HL-60 (cell line): ENCODE measurements around the gene SCN5A.

Experiments
- DNase-seq, 2 experiments: peaks; one replicate each; pipeline ENCODE4 v3.0.0-alpha.2; 2010 to 2020; ENCODE audit warnings: low read depth in 1 of 2, low spot score in 1 of 2
- H3K27ac ChIP-seq: fragments of 250-450 bp; sonication (Bioruptor Pico); replicated peaks from 2 replicates; pipeline ENCODE4 v1.5.1; 2020; ENCODE audit warnings: mild to moderate bottlenecking, moderate library complexity
- H3K27me3 ChIP-seq: fragments of 250-450 bp; sonication (Bioruptor Pico); 2 replicates; pipeline ENCODE4 v1.5.1; 2021; ENCODE audit warnings: mild to moderate bottlenecking, moderate library complexity; ENCODE audit not compliant: insufficient read depth, poor library complexity, severe bottlenecking
- H3K4me3 ChIP-seq: replicated peaks from 2 replicates; pipeline ENCODE4 v1.5.1; 2011; ENCODE audit warnings: mild to moderate bottlenecking, control low read depth, low read length; ENCODE audit not compliant: insufficient read depth
- CTCF ChIP-seq: IDR thresholded peaks from one replicate; pipeline ENCODE4 v1.5.1; 2011; ENCODE audit warnings: low read length, control low read depth, inconsistent platforms; ENCODE audit not compliant: insufficient read depth
- GABPA ChIP-seq: IDR thresholded peaks from 2 replicates; pipeline ENCODE4 v1.6.1; 2012; ENCODE audit warnings: low read depth
- POLR2AphosphoS5 ChIP-seq: IDR thresholded peaks from 2 replicates; pipeline ENCODE4 v1.6.1; 2012; ENCODE audit warnings: low read depth
- SPI1 ChIP-seq: IDR thresholded peaks from 2 replicates; pipeline ENCODE4 v1.6.1; 2012; ENCODE audit warnings: low read depth, mild to moderate bottlenecking, borderline replicate concordance
- TF ChIP-seq, protein P1 (sequence below): IDR thresholded peaks from 2 replicates; pipeline ENCODE4 v1.6.1; 2012; ENCODE audit warnings: low read depth; ENCODE audit not compliant: insufficient replicate concordance

Gene SCN5A

GRCh38 chr3:38554127-38554827, 95.2 kb downstream of the SCN5A start:
- TF ChIP-seq, protein P1, sequence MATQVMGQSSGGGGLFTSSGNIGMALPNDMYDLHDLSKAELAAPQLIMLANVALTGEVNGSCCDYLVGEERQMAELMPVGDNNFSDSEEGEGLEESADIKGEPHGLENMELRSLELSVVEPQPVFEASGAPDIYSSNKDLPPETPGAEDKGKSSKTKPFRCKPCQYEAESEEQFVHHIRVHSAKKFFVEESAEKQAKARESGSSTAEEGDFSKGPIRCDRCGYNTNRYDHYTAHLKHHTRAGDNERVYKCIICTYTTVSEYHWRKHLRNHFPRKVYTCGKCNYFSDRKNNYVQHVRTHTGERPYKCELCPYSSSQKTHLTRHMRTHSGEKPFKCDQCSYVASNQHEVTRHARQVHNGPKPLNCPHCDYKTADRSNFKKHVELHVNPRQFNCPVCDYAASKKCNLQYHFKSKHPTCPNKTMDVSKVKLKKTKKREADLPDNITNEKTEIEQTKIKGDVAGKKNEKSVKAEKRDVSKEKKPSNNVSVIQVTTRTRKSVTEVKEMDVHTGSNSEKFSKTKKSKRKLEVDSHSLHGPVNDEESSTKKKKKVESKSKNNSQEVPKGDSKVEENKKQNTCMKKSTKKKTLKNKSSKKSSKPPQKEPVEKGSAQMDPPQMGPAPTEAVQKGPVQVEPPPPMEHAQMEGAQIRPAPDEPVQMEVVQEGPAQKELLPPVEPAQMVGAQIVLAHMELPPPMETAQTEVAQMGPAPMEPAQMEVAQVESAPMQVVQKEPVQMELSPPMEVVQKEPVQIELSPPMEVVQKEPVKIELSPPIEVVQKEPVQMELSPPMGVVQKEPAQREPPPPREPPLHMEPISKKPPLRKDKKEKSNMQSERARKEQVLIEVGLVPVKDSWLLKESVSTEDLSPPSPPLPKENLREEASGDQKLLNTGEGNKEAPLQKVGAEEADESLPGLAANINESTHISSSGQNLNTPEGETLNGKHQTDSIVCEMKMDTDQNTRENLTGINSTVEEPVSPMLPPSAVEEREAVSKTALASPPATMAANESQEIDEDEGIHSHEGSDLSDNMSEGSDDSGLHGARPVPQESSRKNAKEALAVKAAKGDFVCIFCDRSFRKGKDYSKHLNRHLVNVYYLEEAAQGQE: no peak
- TF ChIP-seq POLR2AphosphoS5 (no peak), GABPA (no peak), CTCF (no peak), SPI1 (no peak)
- no peak overlapping the region for H3K27ac ChIP-seq
- no peak for DNase-seq

GRCh38 chr3:38553071-38553470, 96.4 kb downstream of the SCN5A start:
- no peak overlapping the region for H3K27ac ChIP-seq
- H3K4me3 ChIP-seq: no peak overlapping the region
- no peak for TF ChIP-seq CTCF
- TF ChIP-seq SPI1: no peak
- TF ChIP-seq, protein P1: no peak
- TF ChIP-seq POLR2AphosphoS5: no peak
- no peak for TF ChIP-seq GABPA
- peaks cover 4% of the 10 kb centered on the region for H3K27me3 ChIP-seq
- no peak for DNase-seq

More at GRCh38 chr3:38554127-38554827, 95.2 kb downstream of the SCN5A start:
- Histone ChIP-seq H3K4me3 (no peak overlapping the region), H3K27me3 (no peaks in the 10 kb centered on the region)

DNA sequence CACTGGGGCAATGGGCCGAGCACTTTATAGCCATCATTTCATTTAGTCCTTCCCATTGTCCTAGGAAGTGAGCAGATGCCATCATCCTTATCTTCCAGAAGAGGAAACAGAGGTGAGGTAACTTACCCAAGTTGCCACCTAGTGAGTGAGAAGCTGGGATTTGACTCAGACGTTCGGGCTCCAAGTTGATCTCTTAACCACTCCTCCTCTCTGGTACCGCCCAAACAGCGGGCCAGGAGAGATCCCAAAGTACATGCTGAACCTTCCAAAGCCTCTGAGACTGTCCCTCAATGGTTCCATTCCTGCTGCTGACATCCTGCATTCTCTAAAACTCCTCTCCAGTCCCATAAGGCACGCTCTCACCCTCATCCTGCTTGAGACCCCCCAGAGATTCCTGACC, 97.1 kb downstream of the SCN5A start:
- no peak overlapping the region for H3K4me3 ChIP-seq
- TF ChIP-seq GABPA: no peak
- TF ChIP-seq CTCF: no peak
- TF ChIP-seq SPI1: no peak
- no peak for TF ChIP-seq POLR2AphosphoS5
- TF ChIP-seq, protein P1: no peak
- H3K27ac ChIP-seq: no peak overlapping the region
- peaks cover 4% of the 10 kb centered on the region for H3K27me3 ChIP-seq
- DNase-seq: no peak
